Epithelial cell of proximal tubule (primary cell): ENCODE data around the gene SRRM3. TPM values are rescaled to one million over a fixed set of nuclear protein-coding genes. Genes with fewer than 3 reads are reported as not detected.
"Not testable (repeated sequence)": the region's sequence is repeated elsewhere in the genome, so short reads cannot be mapped to it uniquely, and the experiment has no call there.

Source experiments
- DNase-seq: peaks from one replicate; pipeline ENCODE4 v3.0.0-alpha.2; 2011; ENCODE audit warnings: low read depth
- H3K4me3 ChIP-seq: 2 replicates; pipeline ENCODE4 v1.5.1; 2011; ENCODE audit warnings: low read depth, mild to moderate bottlenecking, low read length
- total RNA-seq: library from RNA; depleted of rRNA; stranded (reverse); fragments of >200 nt; gene quantifications from 2 replicates; pipeline ENCODE4 v1.2.3, GENCODE V29; 2015
- TF ChIP-seq, protein P1 (sequence below): conservative IDR thresholded peaks from 2 replicates; pipeline ENCODE4 v1.5.1; 2012; ENCODE audit warnings: low read depth, mild to moderate bottlenecking, low read length

Gene SRRM3
- total RNA-seq, 1 donor from 2014 or later, result not detected

DNA sequence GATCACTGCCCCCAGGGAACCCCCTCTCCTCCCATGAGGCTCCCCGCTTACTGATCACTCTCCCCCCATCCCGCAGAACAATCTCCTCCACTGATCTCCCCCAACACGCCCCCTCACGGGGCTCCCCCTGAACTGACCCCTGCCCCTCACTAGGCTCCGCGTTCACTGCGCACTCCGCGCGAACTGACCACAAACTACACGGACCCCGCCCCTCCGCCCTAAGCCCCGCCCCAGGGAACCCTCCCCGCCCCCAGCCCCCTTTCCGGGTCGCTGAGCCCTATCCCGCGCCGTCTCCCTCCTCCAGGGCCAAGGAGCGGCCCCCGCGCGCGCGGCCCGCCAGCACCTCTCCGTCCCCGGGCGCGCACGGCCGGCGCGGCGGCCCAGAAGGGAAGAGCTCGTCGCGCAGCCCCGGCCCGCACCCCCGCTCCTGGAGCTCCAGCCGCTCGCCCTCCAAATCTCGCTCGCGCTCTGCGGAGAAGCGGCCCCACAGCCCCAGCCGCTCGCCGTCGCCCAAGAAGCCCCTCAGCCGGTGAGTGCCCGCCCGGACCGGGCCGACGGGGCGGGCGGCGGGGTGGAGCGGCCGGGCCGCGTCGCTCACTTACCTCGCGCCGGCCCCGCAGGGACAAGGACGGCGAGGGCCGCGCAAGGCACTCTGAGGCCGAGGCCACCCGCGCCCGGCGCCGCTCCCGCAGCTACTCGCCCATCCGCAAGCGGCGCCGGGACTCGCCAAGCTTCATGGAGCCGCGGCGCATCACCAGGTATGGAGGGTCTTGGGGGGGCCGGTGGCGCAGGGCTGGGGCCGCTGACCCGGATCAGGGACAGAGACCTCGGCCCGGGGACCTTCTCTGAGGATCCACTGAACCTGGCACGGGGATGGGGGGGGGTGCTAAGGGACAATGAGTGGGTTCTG is 80.9 kb downstream of the SRRM3 start:
- TF ChIP-seq, protein P1, sequence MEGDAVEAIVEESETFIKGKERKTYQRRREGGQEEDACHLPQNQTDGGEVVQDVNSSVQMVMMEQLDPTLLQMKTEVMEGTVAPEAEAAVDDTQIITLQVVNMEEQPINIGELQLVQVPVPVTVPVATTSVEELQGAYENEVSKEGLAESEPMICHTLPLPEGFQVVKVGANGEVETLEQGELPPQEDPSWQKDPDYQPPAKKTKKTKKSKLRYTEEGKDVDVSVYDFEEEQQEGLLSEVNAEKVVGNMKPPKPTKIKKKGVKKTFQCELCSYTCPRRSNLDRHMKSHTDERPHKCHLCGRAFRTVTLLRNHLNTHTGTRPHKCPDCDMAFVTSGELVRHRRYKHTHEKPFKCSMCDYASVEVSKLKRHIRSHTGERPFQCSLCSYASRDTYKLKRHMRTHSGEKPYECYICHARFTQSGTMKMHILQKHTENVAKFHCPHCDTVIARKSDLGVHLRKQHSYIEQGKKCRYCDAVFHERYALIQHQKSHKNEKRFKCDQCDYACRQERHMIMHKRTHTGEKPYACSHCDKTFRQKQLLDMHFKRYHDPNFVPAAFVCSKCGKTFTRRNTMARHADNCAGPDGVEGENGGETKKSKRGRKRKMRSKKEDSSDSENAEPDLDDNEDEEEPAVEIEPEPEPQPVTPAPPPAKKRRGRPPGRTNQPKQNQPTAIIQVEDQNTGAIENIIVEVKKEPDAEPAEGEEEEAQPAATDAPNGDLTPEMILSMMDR, result no peak
- no peak overlapping the region for H3K4me3 ChIP-seq
- DNase-seq, result no peak

GRCh38 chr7:76283254-76284159 is 81.8 kb downstream of the SRRM3 start:
- TF ChIP-seq, protein P1, result no peak
- DNase-seq, result no peak
- no peak overlapping the region for H3K4me3 ChIP-seq

DNA sequence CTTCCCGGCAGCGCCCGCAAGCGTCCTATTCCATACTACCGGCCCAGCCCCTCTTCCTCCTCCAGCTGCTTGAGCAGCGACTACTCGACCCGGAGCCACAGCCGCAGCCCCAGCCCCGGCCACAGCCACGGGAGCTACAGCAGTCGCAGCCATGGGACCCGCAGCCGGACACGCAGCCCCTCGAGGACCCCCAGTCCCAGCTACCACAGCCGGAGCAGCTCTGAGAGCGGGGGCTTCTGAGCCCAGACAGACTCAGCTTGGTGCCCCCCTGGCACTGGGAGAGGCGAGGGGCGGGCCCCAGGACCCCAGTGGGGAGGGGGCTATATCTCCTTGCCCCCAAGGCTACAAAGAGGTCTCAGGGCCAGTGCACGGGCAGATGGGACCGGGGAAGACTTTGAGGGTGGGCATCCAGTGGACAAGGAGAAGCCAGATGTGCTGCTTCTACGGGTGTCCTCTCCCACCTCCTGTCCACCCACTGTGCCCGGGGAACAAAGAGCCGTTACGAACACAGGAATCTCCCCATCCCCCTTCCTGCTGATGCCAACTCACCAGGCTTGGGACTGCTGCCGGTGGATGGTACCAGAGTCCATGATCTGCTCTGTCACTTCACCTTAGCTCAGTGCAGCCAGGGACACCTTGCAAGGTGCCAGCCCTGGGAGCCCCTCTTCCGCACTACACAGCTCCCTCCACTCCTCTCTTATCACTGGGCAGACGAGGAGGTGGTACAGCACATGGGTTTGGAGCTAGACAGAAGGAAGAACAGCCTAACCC is 84.1 kb downstream of the SRRM3 start:
- TF ChIP-seq, protein P1, result no peak
- no peak for DNase-seq
- H3K4me3 ChIP-seq, result no peak overlapping the region

- TF ChIP-seq, protein P1, result no peak
- H3K4me3 ChIP-seq, result no peak overlapping the region
- no peak for DNase-seq
Observed at GRCh38 chr7:76286842-76287403, 85.2 kb downstream of the SRRM3 start.

- DNase-seq, H3K4me3 ChIP-seq: not testable (repeated sequence)
Observed at GRCh38 chr7:76290847-76291350, 89.2 kb downstream of the SRRM3 start.

DNA sequence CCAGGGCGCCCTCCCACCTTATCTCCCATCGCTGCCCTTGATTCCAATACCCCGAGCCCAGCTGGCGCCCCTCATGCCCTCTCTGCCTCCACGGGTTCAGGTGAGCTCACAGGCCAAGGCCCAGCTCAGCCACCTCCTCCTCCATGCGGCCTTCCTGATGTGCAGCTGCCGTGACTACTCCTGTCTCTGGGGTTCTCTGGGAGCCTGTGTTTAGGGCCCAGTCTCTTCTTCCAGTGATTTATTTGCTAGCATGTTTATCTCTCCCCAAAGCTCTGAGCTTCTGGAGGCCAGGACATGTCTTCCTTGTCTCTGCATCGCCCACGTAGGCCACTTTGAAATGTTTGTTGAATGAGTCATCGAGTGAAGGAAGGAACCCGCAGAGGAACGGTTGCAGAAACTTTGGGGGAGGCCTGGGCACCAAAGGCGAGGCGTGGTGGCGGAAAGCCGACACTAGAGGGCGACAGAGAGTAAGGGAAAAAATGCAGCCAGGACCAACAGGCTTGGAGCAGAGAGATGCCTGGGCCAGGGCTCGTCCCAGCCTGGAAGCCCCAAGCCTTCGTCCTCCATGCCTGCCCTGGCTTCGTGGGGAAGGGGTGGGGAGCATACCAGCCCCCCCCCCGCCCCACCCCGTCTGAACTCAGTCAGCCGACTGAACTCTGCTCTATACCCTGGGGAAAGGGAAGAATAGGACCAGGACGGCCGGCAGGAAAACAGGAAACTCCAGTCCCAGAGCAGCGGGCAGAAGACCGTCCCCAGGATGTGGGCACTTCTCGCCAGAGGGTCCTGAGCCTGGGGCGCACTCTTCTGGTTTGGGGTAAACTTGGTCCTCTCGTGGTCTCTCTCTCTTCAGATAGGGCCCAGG is 89.9 kb downstream of the SRRM3 start:
- TF ChIP-seq, protein P1, result peak; percentile 96
- DNase-seq, result peak; percentile 79
- peak overlapping the region; percentile 32 for H3K4me3 ChIP-seq
